Measurements from ENCODE around the gene ZIC1. TPM values are rescaled to one million over a fixed set of nuclear protein-coding genes. Genes with fewer than 3 reads are reported as not detected.

ZIC1 gene
- total and polyA plus RNA-seq, 2 of the 4 experiments (the other 2 are of a cell fraction): not detected

DNA sequence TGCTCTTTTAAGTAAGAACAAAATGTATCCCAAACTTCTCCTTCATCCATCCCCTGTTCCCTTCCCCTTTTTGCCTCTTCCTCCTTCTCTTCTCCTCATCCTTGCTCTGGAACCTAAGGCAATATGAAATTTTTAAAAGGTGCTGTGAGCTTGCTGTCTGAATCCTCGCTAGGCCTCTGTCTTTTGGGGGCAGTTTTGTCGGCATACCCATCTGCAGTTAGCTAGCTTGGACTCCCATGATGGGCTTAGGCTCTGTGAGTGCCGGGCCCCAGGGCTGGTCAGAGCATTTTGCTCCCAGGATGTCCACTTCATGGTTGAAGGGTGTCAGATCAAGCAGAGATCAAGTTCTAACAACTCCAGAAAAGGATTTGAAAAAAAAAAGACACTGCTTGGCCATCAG, 18.6 kb downstream of the ZIC1 start:
- Histone ChIP-seq H3K27ac (ENCODE audit: insufficient read depth, low read length) (no peak overlapping the region), H3K4me3 (ENCODE audit: insufficient read depth, low read depth, low read length) (no peak overlapping the region), H3K9me1 (ENCODE audit: insufficient read depth, low read length) (no peaks in the 10 kb centered on the region), H4K5ac (ENCODE audit: low read depth, low read length) (no peak overlapping the region), H3K18ac (ENCODE audit: low read depth, low read length) (no peak overlapping the region), H3K27me3 (ENCODE audit: control insufficient read depth, insufficient read depth, low read length) (peaks cover 26% of the 10 kb centered on the region), H2BK15ac (ENCODE audit: low read depth, low read length) (no peak overlapping the region), H3K36me3 (ENCODE audit: control insufficient read depth, insufficient read depth, low read length) (no peaks in the 10 kb centered on the region), H3K56ac (ENCODE audit: extremely low read depth, insufficient read depth, low read length) (no peak overlapping the region), H2BK20ac (ENCODE audit: low read depth, low read length) (no peak overlapping the region), H2AK5ac (ENCODE audit: low read depth, low read length) (no peak overlapping the region), H2AFZ (replicated peaks; ENCODE audit: low read length, poor library complexity) (no peak overlapping the region), H2AK9ac (replicated peaks; ENCODE audit: low read depth, low read length, poor library complexity) (no peak overlapping the region), H4K8ac (ENCODE audit: low read depth in 2 of 2, low read length in 2 of 2) (no peak overlapping the region), H3K79me1 (ENCODE audit: low read depth in 1 of 2, low read length in 2 of 2) (no peaks in the 10 kb centered on the region), H2BK5ac (ENCODE audit: low read depth, low read length, poor library complexity, severe bottlenecking) (no peak overlapping the region), H4K91ac (ENCODE audit: insufficient read depth, low read depth, low read length) (no peak overlapping the region), H3K9me3 (ENCODE audit: control insufficient read depth, insufficient read depth, low read length) (peaks cover 5% of the 10 kb centered on the region), H3K4ac (ENCODE audit: low read depth, low read length) (no peak overlapping the region), H3K9ac (ENCODE audit: low read depth, low read length) (no peak overlapping the region), H3K4me1 (ENCODE audit: control insufficient read depth, insufficient read depth, low read length) (no peaks in the 10 kb centered on the region), H4K20me1 (ENCODE audit: insufficient read depth, low read length) (no peaks in the 10 kb centered on the region), H3K4me2 (ENCODE audit: low read depth, low read length) (no peak overlapping the region), H2BK120ac (ENCODE audit: low read depth, low read length) (no peak overlapping the region), H3K14ac (replicated peaks; ENCODE audit: low read depth, low read length) (no peak overlapping the region), H3K23ac (ENCODE audit: low read depth, low read length) (no peak overlapping the region)
- POLR2A ChIA-PET (ENCODE audit: unreplicated experiment): no interaction called here
- no TSS peak for BruUV-seq (replicated peaks)
- intact Hi-C loops (cut with micrococcal nuclease) (no loop called here), dilution Hi-C loops (cut with HindIII; ENCODE audit: low sequenced_read_pairs, unreplicated experiment) (no loop called here), in situ Hi-C loops (cut with MboI; ENCODE audit: low sequenced_read_pairs) (no loop called here)
- CTCF ChIA-PET: interaction anchor here (0.7 kb wide), 1 partner anchor 8 kb away, joined by 3 read pairs; no protein-coding TSS in a partner anchor
- TF ChIP-seq BHLHE40 (IDR thresholded peaks at IDR 0.05; ENCODE audit: low read depth, low read length) (no peak), CTCF (conservative IDR thresholded peaks at IDR 0.05; ENCODE audit: low read depth, low read length) (no peak), POLR2A (IDR thresholded peaks at IDR 0.05; ENCODE audit: low read depth, low read length) (no peak)
- no CpG with 5 or more reads among the region's 3 CpGs for WGBS, 2 experiments (ENCODE audit: extremely low coverage in 2 of 2, insufficient read length in 1 of 2)
- DNase-seq (no peak), ATAC-seq (ENCODE audit: low read depth) (no peak)

All from IMR-90 (cell line).